HEK293 (cell line): Measurements from ENCODE around the gene PLB1.

Experiments used
- CTCF ChIA-PET: fragments of 350-600 bp; formaldehyde crosslinking; extraction: SDS; loops from one replicate; lab custom pipeline; 2021; ENCODE audit warnings: antibody characterized with exemption; lab: Yijun Ruan, JAX
- POLR2A ChIA-PET: fragments of 300-600 bp; formaldehyde crosslinking; extraction: SDS; loops from one replicate; lab custom pipeline; 2020; ENCODE audit warnings: antibody characterized with exemption, inconsistent platforms; lab: Yijun Ruan, JAX
- H3K27ac ChIP-seq: fragments of 200-500 bp; sonication (Bioruptor generic); 2 replicates; pipeline ENCODE4 v1.5.1; 2014; ENCODE audit warnings: low read depth, low read length, control low read depth, inconsistent platforms; ENCODE audit errors: extremely low read depth
- H3K36me3 ChIP-seq, 2 experiments: fragments of 200-500 bp in 1 of 2; sonication (Bioruptor generic) in 1 of 2; 1 replicate in 1 of 2; 2 replicates in 1 of 2; pipeline ENCODE4 v1.5.1; 2014 to 2017; ENCODE audit warnings: inconsistent platforms in 2 of 2, low read length in 2 of 2; ENCODE audit not compliant: control insufficient read depth in 2 of 2, insufficient read depth in 1 of 2
- H3K4me1 ChIP-seq: fragments of 200-500 bp; sonication (Bioruptor generic); 2 replicates; pipeline ENCODE4 v1.5.1; 2014; ENCODE audit warnings: mild to moderate bottlenecking, low read length, inconsistent platforms; ENCODE audit not compliant: control insufficient read depth, insufficient read depth
- H3K4me3 ChIP-seq: 2 replicates; pipeline ENCODE4 v1.5.1; 2011; ENCODE audit warnings: low read depth, mild to moderate bottlenecking, control low read depth, low read length, moderate library complexity
- H3K9me3 ChIP-seq: fragments of 200-500 bp; sonication (Bioruptor generic); 2 replicates; pipeline ENCODE4 v1.5.1; 2014; ENCODE audit warnings: low read depth, low read length, inconsistent platforms; ENCODE audit not compliant: control insufficient read depth, insufficient read depth
- BCL11B ChIP-seq: fragments of 450-650 bp; formaldehyde crosslinking; IDR thresholded peaks from 2 replicates; pipeline ENCODE4 v1.5.1; 2016; ENCODE audit warnings: low read depth, missing biosample characterization, missing genetic modification characterization
- ELK4 ChIP-seq: IDR thresholded peaks from 2 replicates; pipeline ENCODE4 v1.6.1; 2011; ENCODE audit warnings: mild to moderate bottlenecking, low read depth, low read length, borderline replicate concordance
- KLF9 ChIP-seq: fragments of 450-650 bp; formaldehyde crosslinking; IDR thresholded peaks from 2 replicates; pipeline ENCODE4 v1.5.1; 2016; ENCODE audit warnings: missing biosample characterization, missing genetic modification characterization, low read depth
- MEIS1 ChIP-seq: sonication (generic); formaldehyde crosslinking; IDR thresholded peaks from 2 replicates; pipeline ENCODE4 v1.8.1; 2022; ENCODE audit warnings: missing genetic modification reagents, mild to moderate bottlenecking, borderline replicate concordance
- PATZ1 ChIP-seq: fragments of 450-650 bp; formaldehyde crosslinking; IDR thresholded peaks from 2 replicates; pipeline ENCODE4 v1.5.1; 2016; ENCODE audit warnings: missing biosample characterization, missing genetic modification characterization
- SP7 ChIP-seq: fragments of 450-650 bp; formaldehyde crosslinking; IDR thresholded peaks from 2 replicates; pipeline ENCODE4 v1.5.1; 2016; ENCODE audit warnings: missing biosample characterization, missing genetic modification characterization
- ZFP3 ChIP-seq: fragments of 450-650 bp; formaldehyde crosslinking; IDR thresholded peaks from 2 replicates; pipeline ENCODE4 v1.5.1; 2016; ENCODE audit warnings: low read depth, missing biosample characterization, missing genetic modification characterization
- ZIC2 ChIP-seq: fragments of 450-650 bp; formaldehyde crosslinking; IDR thresholded peaks from 2 replicates; pipeline ENCODE4 v1.5.1; 2016; ENCODE audit warnings: missing biosample characterization, missing genetic modification characterization
- ZNF18 ChIP-seq: fragments of 450-650 bp; formaldehyde crosslinking; IDR thresholded peaks from 2 replicates; pipeline ENCODE4 v1.5.1; 2016; ENCODE audit warnings: missing biosample characterization, missing genetic modification characterization
- ZNF214 ChIP-seq: fragments of 450-650 bp; formaldehyde crosslinking; IDR thresholded peaks from 2 replicates; pipeline ENCODE4 v1.5.1; 2017; ENCODE audit warnings: missing biosample characterization, mild to moderate bottlenecking, missing genetic modification characterization, borderline replicate concordance
- ZNF23 ChIP-seq: fragments of 450-650 bp; formaldehyde crosslinking; IDR thresholded peaks from 2 replicates; pipeline ENCODE4 v1.5.1; 2016; ENCODE audit warnings: missing biosample characterization, missing genetic modification characterization, borderline replicate concordance
- ZNF324 ChIP-seq: fragments of 450-650 bp; formaldehyde crosslinking; IDR thresholded peaks from 2 replicates; pipeline ENCODE4 v1.5.1; 2016; ENCODE audit warnings: missing biosample characterization, missing genetic modification characterization
- ZNF354C ChIP-seq: fragments of 450-650 bp; formaldehyde crosslinking; IDR thresholded peaks from 2 replicates; pipeline ENCODE4 v1.5.1; 2016; ENCODE audit warnings: missing biosample characterization, missing genetic modification characterization, low read depth, borderline replicate concordance
- ZNF37A ChIP-seq: fragments of 450-650 bp; IDR thresholded peaks from 2 replicates; pipeline ENCODE4 v1.5.1; 2018; ENCODE audit warnings: missing biosample characterization, missing genetic modification characterization
- ZNF394 ChIP-seq: fragments of 450-650 bp; formaldehyde crosslinking; IDR thresholded peaks from 2 replicates; pipeline ENCODE4 v1.5.1; 2016; ENCODE audit warnings: missing biosample characterization, missing genetic modification characterization, mild to moderate bottlenecking, moderate library complexity, borderline replicate concordance
- ZNF433 ChIP-seq: fragments of 450-650 bp; formaldehyde crosslinking; IDR thresholded peaks from 2 replicates; pipeline ENCODE4 v1.5.1; 2016; ENCODE audit warnings: missing biosample characterization, missing genetic modification characterization, low read depth
- ZNF544 ChIP-seq: fragments of 450-650 bp; formaldehyde crosslinking; IDR thresholded peaks from 2 replicates; pipeline ENCODE4 v1.5.0; 2017; ENCODE audit warnings: missing biosample characterization, missing genetic modification characterization
- ZNF621 ChIP-seq: fragments of 450-650 bp; formaldehyde crosslinking; IDR thresholded peaks from 2 replicates; pipeline ENCODE4 v1.5.1; 2017; ENCODE audit warnings: missing biosample characterization, missing genetic modification characterization
- ZNF654 ChIP-seq: fragments of 450-650 bp; formaldehyde crosslinking; IDR thresholded peaks from 2 replicates; pipeline ENCODE4 v1.5.1; 2016; ENCODE audit warnings: low read depth, missing biosample characterization, missing genetic modification characterization
- ZNF692 ChIP-seq: fragments of 450-650 bp; formaldehyde crosslinking; IDR thresholded peaks from 2 replicates; pipeline ENCODE4 v1.5.1; 2016; ENCODE audit warnings: missing biosample characterization, missing genetic modification characterization

PLB1 gene

GRCh38 chr2:28692411-28692810 is 196.6 kb downstream of the PLB1 start:
- no peaks in the 10 kb centered on the region for H3K36me3 ChIP-seq
- ChIA-PET CTCF (interaction anchor here (0.6 to 0.8 kb wide), 3 partner anchors 61 to 1289 kb away, joined by 3 to 4 read pairs (median 3); no protein-coding TSS in a partner anchor), POLR2A (interaction anchor here (1.5 to 1.9 kb wide), 2 partner anchors 9 to 59 kb away, joined by 3 to 6 read pairs; partner anchors contain the start of gene PPP1CB)
- H3K9me3 ChIP-seq = no peaks in the 10 kb centered on the region
- no peak overlapping the region for H3K27ac ChIP-seq
- TF ChIP-seq ZNF23 (tag by site-specific recombination) (no peak), ZNF324 (tag by site-specific recombination) (no peak), ZNF692 (tag by site-specific recombination) (no peak)
- H3K4me3 ChIP-seq = no peak overlapping the region
- H3K4me1 ChIP-seq = peaks cover 5% of the 10 kb centered on the region

GRCh38 chr2:28693223-28693622 is 197.4 kb downstream of the PLB1 start:
- Histone ChIP-seq H3K4me3 (no peak overlapping the region), H3K36me3 (no peaks in the 10 kb centered on the region), H3K9me3 (no peaks in the 10 kb centered on the region), H3K27ac (no peak overlapping the region)
- CTCF ChIA-PET = interaction anchor here (0.6 to 0.8 kb wide), 2 partner anchors 61 to 1288 kb away, joined by 3 to 4 read pairs; no protein-coding TSS in a partner anchor
- TF ChIP-seq ZIC2 = no peak
- no peak for TF ChIP-seq ZNF18
- no peak for TF ChIP-seq ZNF394 (tag by site-specific recombination)
- TF ChIP-seq ZNF324 (tag by site-specific recombination) = no peak
- no peak for TF ChIP-seq SP7 (tag by site-specific recombination)
- TF ChIP-seq MEIS1 (CRISPR knock-in tag) = no peak
- TF ChIP-seq ELK4 = no peak
- TF ChIP-seq ZNF654 = no peak
- TF ChIP-seq PATZ1 (tag by site-specific recombination) = no peak
- no peak for TF ChIP-seq ZNF37A (tag by site-specific recombination)
- TF ChIP-seq ZFP3 = no peak
- no peak for TF ChIP-seq ZNF621 (tag by site-specific recombination)
- TF ChIP-seq BCL11B (tag by site-specific recombination) = no peak
- TF ChIP-seq ZNF354C (tag by site-specific recombination) = no peak
- TF ChIP-seq KLF9 = no peak
- TF ChIP-seq ZNF544 = no peak
- TF ChIP-seq ZNF214 (tag by site-specific recombination) = no peak
- no peak for TF ChIP-seq ZNF433 (tag by site-specific recombination)
- TF ChIP-seq, all 188 proteins: peak for 0
- peaks cover 5% of the 10 kb centered on the region for H3K4me1 ChIP-seq
- POLR2A ChIA-PET = interaction anchor here (1.9 kb wide), 1 partner anchor 10 kb away, joined by 6 read pairs; no protein-coding TSS in a partner anchor
